PFSK-1 (cell line): Measurements from ENCODE around the gene PSMA2.

Source experiments
- POLR2AphosphoS5 ChIP-seq: IDR thresholded peaks from 2 replicates; pipeline ENCODE4 v1.6.1; 2012; ENCODE audit warnings: low read depth, mild to moderate bottlenecking, control low read depth, low read length, moderate library complexity
- REST ChIP-seq, 2 experiments: IDR thresholded peaks; 2 replicates each; pipeline versions ENCODE4 v1.6.1 to v1.8.0; 2011 to 2012; ENCODE audit warnings: low read depth in 2 of 2, low read length in 2 of 2, control low read depth in 1 of 2, inconsistent platforms in 1 of 2, mild to moderate bottlenecking in 1 of 2, moderate library complexity in 1 of 2; ENCODE audit not compliant: insufficient read depth in 1 of 2
- SIN3A ChIP-seq: IDR thresholded peaks from 2 replicates; pipeline ENCODE4 v1.6.1; 2012; ENCODE audit warnings: mild to moderate bottlenecking, low read length, moderate library complexity, borderline replicate concordance; ENCODE audit not compliant: insufficient read depth
- TAF1 ChIP-seq: IDR thresholded peaks from 2 replicates; pipeline ENCODE4 v1.6.1; 2012; ENCODE audit warnings: low read length, control low read depth, borderline replicate concordance; ENCODE audit not compliant: insufficient read depth

- TF ChIP-seq POLR2AphosphoS5 = no peak
- TF ChIP-seq TAF1 = no peak
- TF ChIP-seq REST (IDR thresholded peaks at IDR 0.05; ENCODE audit: insufficient read depth in 1 of 2, low read depth in 2 of 2, low read length in 2 of 2) = no peak
- TF ChIP-seq SIN3A = no peak
Measured at GRCh38 chr7:42902331-42902730, 29.6 kb downstream of the PSMA2 start.
